KMS-11 (cell line): ENCODE results near the gene NT5DC3.

Experiments used
- H2AFZ ChIP-seq: fragments of 200-600 bp; sonication (generic); 2 replicates; pipeline ENCODE4 v1.6.1; 2016; ENCODE audit warnings: antibody characterized with exemption, mixed run types, low read depth
- H3K27ac ChIP-seq: fragments of 200-600 bp; sonication (generic); 2 replicates; pipeline ENCODE4 v1.6.1; 2016; ENCODE audit warnings: mild to moderate bottlenecking, mixed run types
- H3K27me3 ChIP-seq: fragments of 200-600 bp; sonication (generic); 2 replicates; pipeline ENCODE4 v1.6.1; 2017; ENCODE audit warnings: mild to moderate bottlenecking, low read depth, mixed run types, moderate library complexity; ENCODE audit not compliant: insufficient read depth
- H3K36me3 ChIP-seq: fragments of 200-600 bp; sonication (generic); 2 replicates; pipeline ENCODE4 v1.6.1; 2017; ENCODE audit warnings: mild to moderate bottlenecking, mixed run types; ENCODE audit not compliant: insufficient read depth
- H3K4me1 ChIP-seq: fragments of 200-600 bp; sonication (generic); 2 replicates; pipeline ENCODE4 v1.6.1; 2016; ENCODE audit warnings: mild to moderate bottlenecking, low read depth, mixed run types; ENCODE audit not compliant: poor library complexity, severe bottlenecking
- H3K4me2 ChIP-seq: fragments of 200-600 bp; sonication (generic); 2 replicates; pipeline ENCODE4 v1.7.0; 2016; ENCODE audit warnings: mild to moderate bottlenecking, mixed run types
- H3K4me3 ChIP-seq: fragments of 200-600 bp; sonication (generic); IDR thresholded peaks from 2 replicates; pipeline ENCODE4 v1.6.1; 2017; ENCODE audit warnings: low read depth, low read length, mixed read lengths; ENCODE audit not compliant: insufficient read depth
- H3K79me2 ChIP-seq: fragments of 200-600 bp; sonication (generic); 2 replicates; pipeline ENCODE4 v1.6.1; 2016; ENCODE audit warnings: low read depth, mixed run types; ENCODE audit not compliant: insufficient read depth
- H3K9ac ChIP-seq: fragments of 200-600 bp; sonication (generic); 2 replicates; pipeline ENCODE4 v1.6.1; 2016; ENCODE audit warnings: mild to moderate bottlenecking, mixed run types
- H4K20me1 ChIP-seq: fragments of 200-600 bp; sonication (generic); 2 replicates; pipeline ENCODE4 v1.6.1; 2016; ENCODE audit warnings: mild to moderate bottlenecking, mixed run types; ENCODE audit not compliant: insufficient read depth
- CTCF ChIP-seq: fragments of 200-600 bp; sonication (generic); conservative IDR thresholded peaks from 2 replicates; pipeline ENCODE4 v1.6.1; 2017; ENCODE audit warnings: low read depth, mild to moderate bottlenecking, antibody characterized with exemption, low read length, moderate library complexity, mixed read lengths

NT5DC3 gene

GRCh38 chr12:103742349-103742932 lies 98.6 kb downstream of the NT5DC3 start:
- H3K4me3 ChIP-seq = no peak overlapping the region
- no peak overlapping the region for H3K4me2 ChIP-seq
- H4K20me1 ChIP-seq = no peaks in the 10 kb centered on the region
- no peaks in the 10 kb centered on the region for H3K4me1 ChIP-seq
- TF ChIP-seq CTCF = no peak
- no peak overlapping the region for H2AFZ ChIP-seq
- no peaks in the 10 kb centered on the region for H3K36me3 ChIP-seq
- no peaks in the 10 kb centered on the region for H3K27me3 ChIP-seq
- H3K79me2 ChIP-seq = no peaks in the 10 kb centered on the region
- no peak overlapping the region for H3K9ac ChIP-seq
- no peak overlapping the region for H3K27ac ChIP-seq

- H3K27me3 ChIP-seq = no peaks in the 10 kb centered on the region
- no peaks in the 10 kb centered on the region for H4K20me1 ChIP-seq
- TF ChIP-seq CTCF = no peak
Observed at GRCh38 chr12:103737881-103738280, 103.2 kb downstream of the NT5DC3 start.

GRCh38 chr12:103736572-103736971 lies 104.5 kb downstream of the NT5DC3 start:
- H3K27me3 ChIP-seq = no peaks in the 10 kb centered on the region
- no peak overlapping the region for H3K27ac ChIP-seq
- no peaks in the 10 kb centered on the region for H4K20me1 ChIP-seq
- H3K36me3 ChIP-seq = no peaks in the 10 kb centered on the region
- H3K9ac ChIP-seq = no peak overlapping the region
- no peak for TF ChIP-seq CTCF
- no peak overlapping the region for H3K4me2 ChIP-seq
- no peak overlapping the region for H3K4me3 ChIP-seq
- H3K4me1 ChIP-seq = no peaks in the 10 kb centered on the region
- H3K79me2 ChIP-seq = no peaks in the 10 kb centered on the region
- no peak overlapping the region for H2AFZ ChIP-seq

More at GRCh38 chr12:103737881-103738280, 103.2 kb downstream of the NT5DC3 start:
- Histone ChIP-seq H3K4me1 (no peaks in the 10 kb centered on the region), H3K36me3 (no peaks in the 10 kb centered on the region), H3K4me3 (no peak overlapping the region), H3K4me2 (no peak overlapping the region), H3K9ac (no peak overlapping the region), H2AFZ (no peak overlapping the region), H3K79me2 (no peaks in the 10 kb centered on the region), H3K27ac (no peak overlapping the region)

- Histone ChIP-seq H3K4me3 (no peak overlapping the region), H3K36me3 (no peaks in the 10 kb centered on the region), H3K27me3 (no peaks in the 10 kb centered on the region), H4K20me1 (no peaks in the 10 kb centered on the region), H3K27ac (no peak overlapping the region), H3K79me2 (no peaks in the 10 kb centered on the region), H3K4me1 (no peaks in the 10 kb centered on the region), H2AFZ (no peak overlapping the region), H3K4me2 (no peak overlapping the region), H3K9ac (no peak overlapping the region)
- no peak for TF ChIP-seq CTCF
Observed at GRCh38 chr12:103735291-103735690, 105.7 kb downstream of the NT5DC3 start.
